ENCODE measurements around the gene PLD4. TPM values are rescaled to one million over a fixed set of nuclear protein-coding genes. Genes with fewer than 3 reads are reported as not detected.
"Not testable (repeated sequence)": the region's sequence is repeated elsewhere in the genome, so short reads cannot be mapped to it uniquely, and the experiment has no call there.

PLD4 gene
- total RNA-seq, 1 donor from 2014 or later = 0.16 TPM

DNA sequence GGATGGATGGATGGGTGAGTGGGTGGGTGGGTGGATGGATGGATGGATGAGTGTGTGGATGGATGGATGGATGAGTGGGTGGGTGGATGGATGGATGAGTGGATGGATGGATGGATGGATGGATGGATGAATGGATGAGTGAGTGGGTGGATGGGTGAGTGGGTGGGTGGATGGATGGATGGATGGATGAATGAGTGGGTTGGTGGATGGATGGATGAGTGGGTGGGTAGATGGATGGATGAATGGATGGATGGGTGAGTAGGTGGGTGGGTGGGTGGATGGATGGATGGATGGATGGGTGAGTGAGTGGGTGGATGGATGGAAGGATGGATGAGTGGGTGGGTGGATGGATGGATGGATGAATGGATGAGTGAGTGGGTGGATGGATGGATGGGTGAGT is 34.4 kb upstream of the PLD4 start:
- H3K4me3 Mint-ChIP-seq (ENCODE audit: low read depth); intact Hi-C loops (cut with micrococcal nuclease); H3K36me3 Mint-ChIP-seq (ENCODE audit: low read depth); H3K9me3 Mint-ChIP-seq; H3K4me1 Mint-ChIP-seq (ENCODE audit: low read depth); DNase-seq (ENCODE audit: low spot score); H3K27ac Mint-ChIP-seq; H3K27me3 Mint-ChIP-seq (ENCODE audit: low read depth): not testable (repeated sequence)

DNA sequence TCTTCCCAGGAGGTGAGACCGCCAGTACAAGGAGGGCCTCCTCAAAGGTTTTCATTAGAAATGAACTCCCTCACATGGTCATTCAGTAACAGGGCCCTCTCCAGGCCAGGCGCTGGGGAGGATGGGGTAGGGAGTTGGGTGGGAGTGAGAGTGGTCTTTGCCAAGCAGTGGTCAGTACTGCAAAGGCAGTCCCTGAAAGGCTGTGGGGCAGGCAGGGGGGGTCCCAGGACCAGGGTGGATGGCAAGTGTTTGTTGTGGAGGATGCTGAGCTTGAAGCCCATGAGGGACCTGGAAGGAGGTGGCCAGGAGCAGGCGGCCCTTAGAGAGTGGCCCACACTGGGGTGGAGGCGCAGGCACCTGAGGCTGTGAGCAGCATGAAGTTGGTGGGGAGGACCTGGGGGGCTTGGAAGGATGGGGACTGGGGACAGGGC is 33.5 kb upstream of the PLD4 start:
- Mint-ChIP-seq H3K9me3 (no peaks in the 10 kb centered on the region), H3K36me3 (ENCODE audit: low read depth) (no peaks in the 10 kb centered on the region), H3K4me1 (ENCODE audit: low read depth) (no peaks in the 10 kb centered on the region), H3K4me3 (ENCODE audit: low read depth) (no peak overlapping the region), H3K27me3 (ENCODE audit: low read depth) (no peaks in the 10 kb centered on the region), H3K27ac (no peak overlapping the region)
- DNase-seq (ENCODE audit: low spot score) = no peak
- intact Hi-C loops (cut with micrococcal nuclease) = no loop called here

DNA sequence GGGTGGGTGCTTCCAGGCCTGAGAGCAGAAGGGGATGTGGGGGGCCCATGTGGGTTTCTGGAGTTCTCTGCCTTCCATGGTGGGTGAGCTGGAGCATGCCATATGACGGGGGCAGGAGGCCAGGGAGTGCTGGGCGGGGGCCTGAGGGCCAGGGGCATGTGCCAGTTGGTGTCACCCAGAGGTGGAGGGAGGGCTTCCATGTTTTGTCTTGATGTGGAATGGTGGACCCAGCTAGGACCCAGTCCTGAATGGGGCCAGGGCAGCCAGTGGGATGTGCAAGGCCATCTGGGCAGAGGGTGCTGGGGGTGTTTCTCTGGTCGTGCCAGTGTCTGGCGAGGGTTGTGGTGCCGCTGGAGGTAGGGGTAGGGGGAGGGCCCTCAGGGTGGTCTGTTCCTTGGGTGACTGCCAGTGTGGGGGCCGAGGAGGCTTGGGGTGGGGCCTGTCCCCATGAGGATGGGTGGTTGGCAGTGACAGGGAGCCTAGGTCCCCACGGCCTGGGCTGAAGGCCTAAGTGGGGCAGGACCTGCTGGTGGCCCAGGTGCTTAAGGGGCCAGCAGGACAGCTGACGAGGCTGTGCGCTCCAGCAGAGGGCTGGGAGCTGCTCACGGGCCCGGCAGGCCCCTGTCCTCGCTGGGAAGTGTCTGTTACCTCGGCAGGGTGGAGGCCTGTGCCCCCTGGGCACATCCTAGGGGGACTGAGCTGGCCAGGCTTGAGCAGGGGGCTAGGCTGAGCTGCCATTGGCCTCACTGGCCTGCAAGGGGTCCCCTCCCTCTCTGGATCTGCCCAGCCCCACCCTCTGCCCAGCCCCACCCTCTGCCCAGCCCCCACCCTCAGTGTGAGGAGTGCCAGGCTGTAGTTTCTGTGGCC is 32.8 kb upstream of the PLD4 start:
- no peak overlapping the region for H3K4me3 Mint-ChIP-seq (ENCODE audit: low read depth)

DNA sequence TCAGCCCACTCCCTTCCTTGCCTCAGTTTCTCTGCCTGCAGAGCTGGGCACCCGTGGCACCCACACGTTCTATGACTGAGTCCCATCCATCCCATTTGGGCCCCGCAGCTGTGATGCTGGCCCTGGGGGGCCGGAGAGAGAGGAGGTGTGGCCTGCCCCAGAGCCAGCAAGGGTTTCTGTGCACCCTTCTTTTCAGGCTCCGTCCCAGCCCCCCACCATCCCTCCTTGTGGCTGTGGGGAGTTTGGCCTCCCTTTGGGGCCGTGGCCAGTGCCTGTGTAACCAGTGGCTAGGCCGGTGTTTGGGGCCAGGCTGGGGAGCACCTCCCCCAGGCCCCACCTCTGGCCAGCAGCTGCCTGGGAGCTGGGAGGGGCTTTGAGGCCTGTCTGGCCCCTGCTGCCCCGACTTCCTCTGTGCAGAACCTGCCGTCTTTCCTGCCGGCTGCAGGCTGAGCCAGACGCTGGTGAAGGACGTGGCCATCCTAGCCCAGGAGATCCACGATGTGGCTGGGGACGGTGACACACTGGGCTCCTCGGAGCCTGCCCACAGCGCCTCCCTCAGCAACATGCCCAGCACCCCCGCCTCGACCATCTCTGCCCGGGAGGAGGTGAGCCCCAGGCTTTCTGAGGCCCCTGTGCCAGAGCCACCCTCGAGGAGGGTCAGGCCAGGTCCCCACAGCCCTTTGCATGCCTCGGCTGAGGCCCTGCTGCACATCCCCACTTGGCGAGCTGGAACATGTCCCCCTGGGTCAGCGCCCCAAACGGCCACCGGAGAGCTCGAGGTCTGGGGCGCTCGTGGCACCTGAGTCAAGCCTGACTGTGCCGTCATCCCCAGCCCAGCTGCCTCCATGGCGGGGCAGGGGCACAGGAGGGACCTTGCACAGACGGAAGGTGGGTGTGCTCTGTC is 31.9 kb upstream of the PLD4 start:
- DNase-seq (ENCODE audit: low spot score) = no peak
- intact Hi-C loops (cut with micrococcal nuclease) = no loop called here
- Mint-ChIP-seq H3K27me3 (ENCODE audit: low read depth) (no peaks in the 10 kb centered on the region), H3K27ac (no peak overlapping the region), H3K4me3 (ENCODE audit: low read depth) (no peak overlapping the region), H3K9me3 (no peaks in the 10 kb centered on the region), H3K4me1 (ENCODE audit: low read depth) (no peaks in the 10 kb centered on the region), H3K36me3 (ENCODE audit: low read depth) (no peaks in the 10 kb centered on the region)

More for the DNA sequence above, 32.8 kb upstream of the PLD4 start:
- Mint-ChIP-seq H3K4me1 (ENCODE audit: low read depth) (no peaks in the 10 kb centered on the region), H3K27ac (no peak overlapping the region), H3K9me3 (no peaks in the 10 kb centered on the region), H3K27me3 (ENCODE audit: low read depth) (no peaks in the 10 kb centered on the region), H3K36me3 (ENCODE audit: low read depth) (no peaks in the 10 kb centered on the region)
- intact Hi-C loops (cut with micrococcal nuclease) = no loop called here
- DNase-seq (ENCODE audit: low spot score) = peak; percentile 8

DNA sequence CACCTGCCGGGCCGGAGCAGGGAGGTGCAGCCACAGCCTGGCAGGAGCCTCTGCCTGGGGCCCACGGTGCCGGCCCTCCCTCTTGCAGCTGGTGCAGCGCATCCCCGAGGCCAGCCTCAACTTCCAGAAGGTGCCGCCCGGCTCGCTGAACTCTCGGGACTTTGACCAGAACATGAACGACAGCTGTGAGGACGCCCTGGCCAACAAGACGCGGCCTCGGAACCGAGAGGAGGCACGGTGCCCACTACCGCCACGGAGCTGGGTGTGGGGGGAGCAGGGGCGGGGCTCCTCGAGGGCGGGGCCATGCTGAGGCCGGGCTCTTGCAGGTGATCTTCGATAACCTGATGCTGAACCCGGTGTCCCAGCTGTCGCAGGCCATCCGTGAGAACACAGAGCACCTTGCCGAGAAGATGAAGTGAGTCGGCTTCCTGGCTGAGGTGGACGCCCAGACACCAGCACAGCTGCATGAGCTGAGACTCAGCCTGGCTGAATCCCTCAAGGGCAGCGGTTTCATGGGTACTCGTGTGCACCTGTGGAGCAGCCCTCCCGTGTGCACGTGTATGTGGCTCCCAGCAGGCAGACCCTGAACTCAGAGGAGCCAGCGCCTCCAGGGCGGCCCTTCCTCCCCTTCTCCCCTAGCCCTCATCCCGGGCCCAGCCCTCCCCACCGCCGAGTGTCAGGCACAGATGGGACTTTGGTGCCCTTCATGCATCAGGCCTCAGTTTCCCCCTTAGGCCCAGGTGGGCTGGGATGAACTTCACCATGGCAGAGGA is 31.1 kb upstream of the PLD4 start:
- Mint-ChIP-seq H3K27ac (no peak overlapping the region), H3K4me1 (ENCODE audit: low read depth) (no peaks in the 10 kb centered on the region), H3K27me3 (ENCODE audit: low read depth) (no peaks in the 10 kb centered on the region), H3K9me3 (no peaks in the 10 kb centered on the region), H3K36me3 (ENCODE audit: low read depth) (no peaks in the 10 kb centered on the region), H3K4me3 (ENCODE audit: low read depth) (no peak overlapping the region)
- intact Hi-C loops (cut with micrococcal nuclease) = no loop called here
- no peak for DNase-seq (ENCODE audit: low spot score)

DNA sequence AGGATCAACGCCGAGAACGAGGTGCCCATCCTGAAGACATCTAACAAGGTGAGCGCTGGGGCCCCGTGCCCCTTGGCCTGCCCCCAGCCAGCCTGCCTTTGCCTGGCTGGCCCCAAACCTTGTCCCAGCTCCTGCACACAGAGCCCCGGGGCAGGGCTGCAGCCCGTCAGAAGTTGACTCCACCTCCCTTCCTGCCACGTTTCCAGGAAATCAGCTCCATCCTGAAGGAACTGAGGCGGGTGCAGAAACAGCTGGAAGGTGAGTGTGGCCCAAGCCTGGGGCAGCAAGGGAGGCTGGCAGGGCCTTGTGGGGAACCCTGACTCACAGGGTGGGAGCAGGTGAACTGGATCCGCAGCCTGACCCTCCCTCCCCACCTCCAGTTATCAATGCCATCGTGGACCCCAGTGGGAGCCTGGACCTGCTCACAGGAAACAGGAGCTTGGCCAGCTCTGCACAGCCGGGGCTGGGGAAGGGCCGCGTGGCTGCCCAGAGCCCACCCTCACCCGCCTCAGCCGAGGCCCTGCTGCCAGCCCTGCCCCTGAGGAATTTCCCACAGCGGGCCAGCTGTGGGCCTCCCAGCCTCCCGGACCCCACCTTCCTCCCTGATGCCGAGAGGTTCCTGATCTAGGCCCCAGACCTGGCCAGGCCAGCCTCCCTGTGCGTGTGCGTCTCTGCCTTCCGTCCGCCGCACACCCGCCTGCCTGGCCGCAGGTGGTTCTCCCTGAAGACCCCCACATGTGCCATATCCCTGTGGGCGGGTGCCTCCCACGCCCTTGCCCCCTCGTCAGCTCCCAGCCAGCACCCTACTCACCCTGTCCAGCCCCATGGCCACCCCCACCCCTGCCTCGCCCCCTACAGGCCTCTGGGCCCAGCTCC is 30.1 kb upstream of the PLD4 start:
- H3K4me3 Mint-ChIP-seq (ENCODE audit: low read depth) = no peak overlapping the region
- no peaks in the 10 kb centered on the region for H3K27me3 Mint-ChIP-seq (ENCODE audit: low read depth)
- DNase-seq (ENCODE audit: low spot score) = no peak
- no peaks in the 10 kb centered on the region for H3K36me3 Mint-ChIP-seq (ENCODE audit: low read depth)
- intact Hi-C loops (cut with micrococcal nuclease) = no loop called here
- H3K27ac Mint-ChIP-seq = no peak overlapping the region
- no peaks in the 10 kb centered on the region for H3K9me3 Mint-ChIP-seq
- no peaks in the 10 kb centered on the region for H3K4me1 Mint-ChIP-seq (ENCODE audit: low read depth)

DNA sequence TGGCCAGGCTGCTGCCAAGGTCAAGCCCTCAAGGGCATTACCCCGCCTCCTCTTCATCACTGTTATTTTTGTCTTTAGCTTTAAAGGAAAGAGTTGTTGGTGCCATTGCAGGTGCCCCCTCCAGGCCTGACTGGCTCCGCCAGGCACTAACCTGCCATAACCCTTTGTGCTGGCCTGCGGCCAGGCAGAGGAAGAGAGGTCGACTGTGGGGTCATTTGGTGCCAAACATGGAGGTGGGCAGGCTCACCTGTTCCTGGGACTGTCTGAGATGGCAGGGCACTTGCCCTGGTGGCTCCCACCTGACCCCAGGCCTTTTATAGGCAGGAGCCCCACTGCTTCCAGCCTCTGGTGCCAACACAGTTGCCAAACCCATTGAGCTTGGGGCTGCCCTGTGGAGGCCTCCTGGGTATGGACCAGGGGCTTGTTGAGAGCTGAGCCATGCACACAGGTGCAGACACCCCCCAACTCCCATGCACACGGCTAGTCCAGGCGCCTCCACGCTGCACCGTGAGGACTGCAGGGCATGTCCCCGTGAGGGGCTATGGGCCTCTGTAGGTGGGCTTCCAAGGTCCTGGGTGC is 29.4 kb upstream of the PLD4 start:
- Mint-ChIP-seq H3K27me3 (ENCODE audit: low read depth) (no peaks in the 10 kb centered on the region), H3K36me3 (ENCODE audit: low read depth) (no peaks in the 10 kb centered on the region), H3K27ac (no peak overlapping the region), H3K4me3 (ENCODE audit: low read depth) (no peak overlapping the region), H3K4me1 (ENCODE audit: low read depth) (no peaks in the 10 kb centered on the region), H3K9me3 (no peaks in the 10 kb centered on the region)
- intact Hi-C loops (cut with micrococcal nuclease) = no loop called here
- no peak for DNase-seq (ENCODE audit: low spot score)

DNA sequence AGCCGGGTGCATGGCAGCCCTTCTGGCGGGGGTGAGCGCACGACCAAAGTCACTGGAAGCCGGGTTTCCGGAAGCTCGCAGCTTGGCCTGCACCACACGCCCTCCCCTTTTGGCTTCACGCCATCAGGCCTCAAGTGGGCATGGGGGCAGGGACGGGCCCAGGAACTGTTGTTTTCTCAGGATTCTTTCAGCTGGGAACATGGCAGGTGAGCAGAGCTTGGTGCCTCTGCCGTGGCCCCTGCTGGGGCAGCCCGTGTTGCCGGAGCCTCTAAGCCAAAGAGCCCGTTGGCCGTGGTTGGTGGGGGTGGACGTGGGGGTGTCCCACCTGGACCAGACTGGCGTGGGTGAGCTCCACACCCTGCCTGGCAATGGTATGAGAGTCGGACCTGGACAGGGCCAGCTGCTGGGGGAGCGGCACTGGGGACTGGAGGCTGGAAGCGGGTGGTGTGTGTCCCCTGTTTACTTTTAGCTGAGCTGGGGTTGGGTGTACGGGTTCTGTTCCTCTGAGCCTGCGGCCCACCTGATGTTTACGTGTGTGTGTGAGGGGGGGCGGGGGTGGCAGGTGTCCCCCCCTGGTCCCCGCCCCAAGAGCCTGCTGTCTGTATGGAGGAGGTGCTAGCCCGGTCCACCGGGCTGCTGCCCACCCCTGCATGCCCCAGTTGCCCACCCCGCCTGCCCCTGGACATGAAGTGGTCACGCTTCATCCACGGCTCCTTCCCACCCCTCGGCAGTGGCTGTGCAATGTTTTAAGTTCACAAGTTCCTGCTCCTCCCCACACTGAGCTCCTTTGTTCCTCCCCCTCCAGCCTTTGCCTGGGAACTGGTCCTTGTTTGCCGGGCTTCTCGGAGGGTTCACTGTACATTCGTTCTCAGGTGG is 28.7 kb upstream of the PLD4 start:
- DNase-seq (ENCODE audit: low spot score) = no peak
- H3K36me3 Mint-ChIP-seq (ENCODE audit: low read depth) = no peaks in the 10 kb centered on the region
- H3K9me3 Mint-ChIP-seq = no peaks in the 10 kb centered on the region
- no peak overlapping the region for H3K27ac Mint-ChIP-seq
- peaks cover 1% of the 10 kb centered on the region for H3K4me1 Mint-ChIP-seq (ENCODE audit: low read depth)
- intact Hi-C loops (cut with micrococcal nuclease) = no loop called here
- no peak overlapping the region for H3K4me3 Mint-ChIP-seq (ENCODE audit: low read depth)
- H3K27me3 Mint-ChIP-seq (ENCODE audit: low read depth) = peaks cover 1% of the 10 kb centered on the region

DNA sequence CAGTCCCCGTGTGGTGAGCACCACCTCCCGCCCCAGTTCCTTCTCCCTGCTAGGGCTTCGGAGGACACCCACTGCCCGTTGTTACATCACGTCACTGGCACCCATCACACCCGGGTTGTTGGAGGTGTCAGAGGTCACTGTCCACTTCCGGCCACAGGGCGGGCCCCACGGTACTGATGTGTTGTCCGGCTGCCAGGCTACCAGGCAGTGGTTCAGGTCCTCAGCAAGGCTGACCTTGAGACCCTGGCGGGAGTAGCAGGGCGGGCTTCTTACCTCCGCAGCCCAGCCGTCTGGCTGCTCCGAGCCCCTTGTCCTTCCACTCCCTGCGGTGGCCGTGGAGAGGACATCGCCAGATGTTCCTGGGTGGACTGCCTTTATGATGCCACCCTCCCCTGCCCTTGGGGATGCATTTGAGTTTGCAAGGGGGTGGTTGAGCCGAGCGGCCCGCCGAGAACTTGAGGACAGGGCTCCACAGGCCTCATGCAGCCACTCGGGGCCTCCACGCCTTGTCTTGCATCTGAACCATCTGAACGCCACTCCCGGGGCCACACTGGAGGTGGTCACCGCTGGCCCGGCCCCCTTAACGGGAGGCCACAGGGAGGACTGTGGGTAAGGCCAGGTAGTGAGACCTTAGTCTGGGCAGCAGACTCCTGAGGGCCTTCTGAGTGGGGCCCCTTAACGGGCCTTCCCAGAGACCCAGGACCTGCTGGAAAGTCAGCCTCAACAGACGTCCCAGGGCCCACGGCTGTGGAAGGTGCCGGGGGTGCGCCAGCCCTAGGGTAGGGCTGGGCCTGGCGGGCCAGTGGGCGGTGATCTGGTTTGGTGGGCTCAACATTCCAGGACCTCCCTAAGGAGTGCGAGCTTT is 27.1 kb upstream of the PLD4 start:
- Mint-ChIP-seq H3K27me3 (ENCODE audit: low read depth) (peaks cover 8% of the 10 kb centered on the region), H3K36me3 (ENCODE audit: low read depth) (no peaks in the 10 kb centered on the region), H3K27ac (no peak overlapping the region), H3K4me3 (ENCODE audit: low read depth) (no peak overlapping the region), H3K9me3 (no peaks in the 10 kb centered on the region), H3K4me1 (ENCODE audit: low read depth) (peaks cover 1% of the 10 kb centered on the region)
- no peak for DNase-seq (ENCODE audit: low spot score)
- intact Hi-C loops (cut with micrococcal nuclease) = no loop called here

DNA sequence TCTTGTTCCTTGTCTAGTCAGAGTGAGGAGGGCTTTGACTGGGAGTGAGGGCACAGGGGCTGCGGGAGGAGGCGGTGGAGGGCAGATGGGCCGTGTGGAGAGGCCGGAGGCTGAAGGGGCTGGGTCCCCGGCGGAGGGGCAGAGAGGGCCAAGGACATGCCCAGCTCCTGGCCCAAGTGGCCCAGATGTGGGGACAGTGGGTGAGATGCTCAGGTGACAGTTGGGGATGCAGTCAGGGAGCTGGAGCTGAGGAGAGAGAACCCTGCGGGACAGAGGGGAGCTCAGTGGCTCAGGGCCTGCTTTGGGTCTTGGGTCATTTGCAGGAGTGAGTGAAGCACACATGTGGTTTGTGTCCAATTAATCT is 26.5 kb upstream of the PLD4 start:
- Mint-ChIP-seq H3K4me1 (ENCODE audit: low read depth) (peaks cover 1% of the 10 kb centered on the region), H3K9me3 (no peaks in the 10 kb centered on the region), H3K27me3 (ENCODE audit: low read depth) (peaks cover 8% of the 10 kb centered on the region), H3K4me3 (ENCODE audit: low read depth) (no peak overlapping the region), H3K27ac (no peak overlapping the region), H3K36me3 (ENCODE audit: low read depth) (no peaks in the 10 kb centered on the region)
- intact Hi-C loops (cut with micrococcal nuclease) = no loop called here
- no peak for DNase-seq (ENCODE audit: low spot score)

Measured in activated T-helper 2 cell treated with anti-CD3 and anti-CD28 coated beads, Interferon-gamma antibody, Interleukin-2, Interleukin-4, amounts not matched to agents 10 μg/mL and 5 μg/mL and 100 μg/mL, durations not matched to agents 14 hours and 24 hours and 36 hours (primary cell).